K562 treated with DMSO at 1 percent for 48 hours (cell line): ENCODE results near the gene VIPR1. TPM values are rescaled to one million over a fixed set of nuclear protein-coding genes. Genes with fewer than 3 reads are reported as not detected.

ENCODE experiments used
- total RNA-seq: library from RNA; unstranded; fragments of 300-600 nt; gene quantifications from 2 replicates; pipeline ENCODE4 v1.2.3, GENCODE V29; 2022; ENCODE audit warnings: low replicate concordance; ENCODE audit errors: extremely low read depth

Gene VIPR1
- total RNA-seq: not detected in 2 replicates

DNA sequence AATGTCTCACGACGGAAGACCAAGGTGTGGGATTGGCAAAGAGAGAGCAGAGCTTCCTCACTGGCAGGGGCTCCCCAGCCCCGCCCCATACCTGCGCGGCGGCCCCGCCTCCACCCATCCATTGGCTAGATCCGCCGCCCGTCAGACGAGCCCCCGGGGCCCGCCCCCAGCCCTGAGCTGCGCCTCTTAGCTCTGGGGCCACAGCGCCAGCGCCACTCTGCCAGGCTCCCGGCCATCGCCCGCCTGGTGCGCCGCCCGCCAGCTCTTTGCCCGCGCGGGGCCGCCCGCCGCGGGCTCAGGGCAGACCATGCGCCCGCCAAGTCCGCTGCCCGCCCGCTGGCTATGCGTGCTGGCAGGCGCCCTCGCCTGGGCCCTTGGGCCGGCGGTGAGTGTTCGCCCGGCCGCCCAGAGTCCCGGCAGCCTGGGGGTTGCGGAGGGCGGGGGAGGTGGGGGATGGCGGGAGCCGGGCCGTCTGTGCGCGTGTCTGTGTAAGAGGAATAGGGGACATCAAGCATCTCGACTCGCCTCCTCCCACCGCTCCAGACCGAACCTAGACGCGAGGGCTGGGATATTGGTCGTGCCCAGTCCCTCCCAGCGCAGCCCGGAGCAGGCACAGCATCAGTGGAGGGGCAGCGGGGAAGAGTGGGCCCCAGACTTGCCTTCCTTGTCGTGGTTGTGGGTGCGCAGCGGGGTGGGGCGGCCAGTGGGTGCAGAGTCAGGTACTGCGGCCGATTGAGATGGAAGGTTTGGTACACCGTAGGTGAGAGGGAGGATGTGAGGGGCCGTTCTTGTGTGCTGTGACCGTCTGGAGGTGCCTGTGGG is at the start of gene VIPR1:
Gene VIPR1, plus strand, starts transcription at position 215 of the 822 bp plus-strand sequence. Its CDS starts 93 bp downstream, at position 308.

DNA sequence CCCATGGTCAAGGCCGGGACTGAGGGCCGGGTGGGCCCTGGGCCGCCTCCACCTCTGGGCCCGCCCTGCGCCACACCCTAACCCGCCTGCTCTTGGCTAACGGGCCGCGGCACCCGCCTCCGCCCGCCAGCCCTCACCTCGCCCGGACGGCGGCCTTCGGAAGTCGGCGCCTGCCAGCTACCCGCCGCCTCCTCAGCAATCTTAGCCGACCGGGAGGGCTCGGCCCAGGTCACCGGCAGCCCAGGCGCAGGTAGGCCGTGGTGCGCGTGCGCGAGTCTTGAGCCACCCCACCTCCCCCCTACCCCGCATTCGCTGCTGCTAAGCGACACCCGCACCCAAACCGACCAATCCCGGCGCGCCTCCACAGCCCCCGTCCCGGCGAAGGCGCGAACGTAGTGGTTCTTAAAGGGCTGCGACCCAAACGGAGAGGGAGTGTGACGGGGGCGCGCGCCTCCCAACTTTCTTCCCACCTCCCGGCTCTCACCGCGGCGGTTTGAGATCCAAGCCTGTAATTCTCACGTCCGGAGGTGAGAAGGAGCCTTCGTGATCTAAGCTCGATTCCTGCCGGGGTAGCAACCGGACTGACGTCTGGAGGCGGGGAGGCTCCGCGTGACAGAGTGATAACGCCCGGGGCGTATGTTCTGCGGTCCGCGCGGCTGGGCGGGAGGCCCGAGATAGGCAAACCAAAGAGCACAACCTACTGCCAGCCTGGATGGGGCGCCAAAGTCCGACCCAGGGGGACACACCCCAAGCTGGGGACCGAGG is 79.4 kb downstream of the VIPR1 start, which contains the start of gene SEC22C:
Gene SEC22C, minus strand, starts transcription at position 259 of the 765 bp plus-strand sequence. CDS start 12,921 bp downstream, outside the sequence.

Other genes starting within 250 kb of the VIPR1 start
- not detected in 2 replicates for gene CCK, start 236.5 kb upstream of the VIPR1 start, total RNA-seq
- gene LYZL4, start 92.0 kb upstream of the VIPR1 start, total RNA-seq: not detected in 2 replicates
- gene SEC22C, start 79.3 kb downstream of the VIPR1 start, total RNA-seq: not detected in 2 replicates
- gene SS18L2, start 88.2 kb downstream of the VIPR1 start, total RNA-seq: not detected in 2 replicates
- not detected in 2 replicates for gene NKTR, start 98.0 kb downstream of the VIPR1 start, total RNA-seq
- not detected in 2 replicates for gene ZBTB47, start 151.1 kb downstream of the VIPR1 start, total RNA-seq
- not detected in 2 replicates for gene KLHL40, start 182.9 kb downstream of the VIPR1 start, total RNA-seq
- not detected in 2 replicates for gene HHATL, start 200.2 kb downstream of the VIPR1 start, total RNA-seq